RWPE1 (cell line): ENCODE results near the gene SYCE1L.

Source experiments
- CTCF ChIA-PET: fragments of 350-600 bp; sonication (Branson Sonifier 250); formaldehyde crosslinking; extraction: SDS; loops from one replicate; lab custom pipeline; 2021; lab: Yijun Ruan, JAX
- POLR2A ChIA-PET: fragments of 400-600 bp; formaldehyde crosslinking; extraction: SDS; loops from one replicate; lab custom pipeline; 2020; ENCODE audit warnings: antibody characterized with exemption; ENCODE audit not compliant: low non-redundant PET; lab: Yijun Ruan, JAX
- DNase-seq: peaks from one replicate; pipeline ENCODE4 v3.0.0; 2012; ENCODE audit warnings: low spot score
- H3K27ac ChIP-seq: fragments of 450-650 bp; 2 replicates; pipeline ENCODE4 v1.5.1; 2017
- TF ChIP-seq, protein P1 (sequence below): fragments of 450-650 bp; conservative IDR thresholded peaks from 2 replicates; pipeline ENCODE4 v1.5.1; 2017; ENCODE audit warnings: low read depth, mild to moderate bottlenecking

Gene SYCE1L

DNA sequence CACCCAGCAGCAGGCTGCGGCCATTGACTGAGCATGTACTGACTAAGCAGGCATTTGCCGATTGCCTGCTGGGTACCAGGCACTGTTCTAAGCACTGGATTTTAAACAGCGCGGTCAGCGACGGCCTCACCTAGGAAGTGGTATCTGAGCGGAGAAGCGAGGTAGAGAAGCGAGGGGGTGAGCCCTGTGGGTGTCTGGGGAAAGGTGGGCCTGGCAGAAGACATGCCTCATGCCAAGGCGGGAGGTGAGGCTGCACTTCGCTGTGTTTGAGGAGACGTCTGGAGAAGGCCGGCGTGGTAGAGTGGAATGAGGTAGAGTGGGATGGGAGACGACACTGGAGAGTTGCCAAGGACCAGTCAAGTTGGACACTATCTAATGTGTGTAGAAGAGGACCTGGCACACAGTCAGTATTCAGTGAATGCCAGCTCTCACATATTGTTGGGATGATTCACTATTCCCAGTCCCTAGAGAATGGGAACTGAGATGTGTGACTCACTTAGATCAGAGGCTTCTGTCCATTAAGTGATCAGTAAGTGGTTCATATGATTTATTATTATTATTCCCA, 14.4 kb downstream of the SYCE1L start:
- peak overlapping the region; percentile 67 for H3K27ac ChIP-seq
- TF ChIP-seq, protein P1, sequence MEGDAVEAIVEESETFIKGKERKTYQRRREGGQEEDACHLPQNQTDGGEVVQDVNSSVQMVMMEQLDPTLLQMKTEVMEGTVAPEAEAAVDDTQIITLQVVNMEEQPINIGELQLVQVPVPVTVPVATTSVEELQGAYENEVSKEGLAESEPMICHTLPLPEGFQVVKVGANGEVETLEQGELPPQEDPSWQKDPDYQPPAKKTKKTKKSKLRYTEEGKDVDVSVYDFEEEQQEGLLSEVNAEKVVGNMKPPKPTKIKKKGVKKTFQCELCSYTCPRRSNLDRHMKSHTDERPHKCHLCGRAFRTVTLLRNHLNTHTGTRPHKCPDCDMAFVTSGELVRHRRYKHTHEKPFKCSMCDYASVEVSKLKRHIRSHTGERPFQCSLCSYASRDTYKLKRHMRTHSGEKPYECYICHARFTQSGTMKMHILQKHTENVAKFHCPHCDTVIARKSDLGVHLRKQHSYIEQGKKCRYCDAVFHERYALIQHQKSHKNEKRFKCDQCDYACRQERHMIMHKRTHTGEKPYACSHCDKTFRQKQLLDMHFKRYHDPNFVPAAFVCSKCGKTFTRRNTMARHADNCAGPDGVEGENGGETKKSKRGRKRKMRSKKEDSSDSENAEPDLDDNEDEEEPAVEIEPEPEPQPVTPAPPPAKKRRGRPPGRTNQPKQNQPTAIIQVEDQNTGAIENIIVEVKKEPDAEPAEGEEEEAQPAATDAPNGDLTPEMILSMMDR = no peak
- CTCF ChIA-PET = interaction anchor here (0.7 kb wide), 1 partner anchor 560 kb away, joined by 3 read pairs; no protein-coding TSS in a partner anchor
- DNase-seq = peak; percentile 91
- POLR2A ChIA-PET = no interaction called here

DNA sequence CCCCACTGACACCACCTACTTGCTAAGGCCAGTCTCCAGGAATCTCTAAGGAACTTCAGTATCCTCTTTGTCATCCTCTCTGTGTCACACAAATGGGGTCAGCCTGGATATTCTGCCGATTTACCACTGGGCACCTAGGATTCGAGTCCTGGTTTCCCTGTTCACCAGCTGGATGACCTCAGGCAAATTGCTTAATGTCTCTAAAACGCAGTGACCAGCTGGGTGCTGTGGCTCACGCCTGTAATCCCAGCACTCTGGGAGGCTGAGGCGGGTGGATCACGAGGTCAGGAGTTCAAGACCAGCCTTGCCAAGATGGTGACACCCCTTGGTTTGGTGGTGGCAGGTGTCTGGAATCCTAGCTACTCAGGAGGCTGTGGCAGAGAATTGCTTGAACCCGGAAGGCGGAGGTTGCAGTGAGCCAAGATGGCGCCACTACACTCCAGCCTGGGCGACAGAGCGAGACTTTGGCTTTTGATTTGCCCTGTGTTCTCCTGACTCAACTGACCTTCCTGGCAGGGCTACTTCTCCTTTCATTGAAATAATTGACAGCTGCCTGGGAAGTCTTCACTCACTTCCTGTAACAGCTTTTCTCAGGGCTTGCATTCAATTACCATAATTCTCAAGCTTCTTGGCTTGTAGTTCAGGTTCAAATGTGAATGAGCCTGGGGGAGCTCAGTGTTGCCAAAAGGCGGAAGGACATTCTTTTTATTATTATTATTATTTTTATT, 15.4 kb downstream of the SYCE1L start:
- TF ChIP-seq, protein P1 = no peak
- POLR2A ChIA-PET = no interaction called here
- no peak for DNase-seq
- CTCF ChIA-PET = interaction anchor here (0.9 kb wide), 1 partner anchor 9 kb away, joined by 3 read pairs; no protein-coding TSS in a partner anchor
- peak overlapping the region; percentile 39; the same call in 1 of the 2 replicates for H3K27ac ChIP-seq

DNA sequence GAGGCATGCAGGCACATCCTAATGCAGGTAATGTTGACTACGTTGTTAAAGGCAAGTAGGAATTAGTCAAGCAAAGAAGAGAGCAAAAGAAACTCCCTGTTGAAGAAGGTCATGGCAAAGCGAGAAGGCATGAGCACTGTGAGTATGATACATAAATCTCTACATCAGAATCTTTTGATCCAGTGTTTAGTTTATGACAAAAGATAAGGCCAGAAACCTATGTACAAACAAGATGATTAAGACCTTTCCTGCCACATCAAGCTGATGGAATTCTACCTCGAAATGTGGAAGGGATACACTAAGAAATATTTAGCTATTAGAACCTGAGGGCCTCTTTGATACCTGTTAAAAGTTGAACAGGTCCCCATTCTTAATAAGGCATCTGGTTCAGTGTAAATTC, 20.2 kb downstream of the SYCE1L start:
- no peak for DNase-seq
- no peak overlapping the region for H3K27ac ChIP-seq
- CTCF ChIA-PET = no interaction called here
- POLR2A ChIA-PET = no interaction called here
- TF ChIP-seq, protein P1 = no peak

DNA sequence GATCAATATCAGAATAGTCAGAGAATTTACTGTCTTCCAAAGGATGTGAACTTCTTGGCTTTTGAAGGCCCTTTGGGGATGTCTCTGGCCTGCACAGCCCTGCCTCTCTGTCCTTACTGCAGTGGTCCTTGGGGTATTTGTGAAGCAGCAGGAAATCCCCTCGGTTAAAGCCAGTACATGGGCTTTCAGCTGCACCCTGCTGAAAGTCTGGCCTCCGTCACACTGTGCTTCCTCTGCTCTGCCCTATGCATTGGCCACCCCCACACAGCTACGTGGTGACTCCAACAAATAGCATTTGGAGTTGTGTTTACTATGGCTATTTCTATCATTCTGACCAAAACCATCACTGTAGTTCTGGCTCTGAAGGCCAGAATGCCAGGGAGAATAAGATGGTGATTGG, 21.2 kb downstream of the SYCE1L start:
- TF ChIP-seq, protein P1 = no peak
- H3K27ac ChIP-seq = no peak overlapping the region
- ChIA-PET POLR2A (no interaction called here), CTCF (interaction anchor here (0.6 kb wide), 1 partner anchor 1519 kb away, joined by 7 read pairs; no protein-coding TSS in a partner anchor)
- no peak for DNase-seq

DNA sequence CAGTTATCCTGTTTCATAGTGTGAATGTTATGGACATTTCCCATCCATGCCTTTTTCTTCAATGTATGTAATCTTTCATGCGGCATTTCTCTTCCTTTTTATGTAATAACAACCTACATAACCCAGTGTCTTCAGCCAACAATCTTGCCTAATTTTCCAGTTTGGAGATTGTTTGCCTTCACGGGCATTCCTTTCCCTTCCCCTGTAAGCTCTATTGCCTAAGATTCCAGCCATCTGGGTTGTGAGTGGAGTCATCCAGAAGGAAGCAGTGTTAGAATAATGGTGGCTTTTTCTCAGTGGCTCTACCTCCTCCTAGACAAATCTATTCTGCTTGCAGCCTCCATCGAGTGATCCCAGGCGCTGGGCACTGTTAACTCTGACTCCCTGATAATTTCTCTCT, 22.3 kb downstream of the SYCE1L start:
- ChIA-PET CTCF (no interaction called here), POLR2A (no interaction called here)

DNA sequence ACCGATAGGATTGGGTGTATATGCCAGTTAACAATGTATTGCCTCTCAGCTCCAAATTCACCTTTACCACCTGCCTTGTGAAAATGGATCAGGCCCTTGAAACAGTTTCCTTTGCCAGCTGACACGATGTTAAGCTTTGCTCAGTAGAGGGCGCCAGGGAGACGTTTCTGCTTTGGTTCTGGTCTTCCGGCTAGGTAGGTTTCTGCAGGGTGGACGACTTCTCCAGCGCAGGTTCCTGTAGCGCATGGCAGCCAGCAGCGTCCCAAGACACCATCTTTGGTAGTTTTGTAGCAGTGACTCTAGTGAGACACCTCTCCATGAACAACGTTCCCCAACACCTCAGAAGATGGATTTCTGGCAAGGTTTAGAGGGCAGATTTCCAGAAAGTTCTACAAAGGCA, 24.0 kb downstream of the SYCE1L start:
- POLR2A ChIA-PET = no interaction called here
- DNase-seq = no peak
- CTCF ChIA-PET = interaction anchor here (0.7 kb wide), 1 partner anchor 663 kb away, joined by 4 read pairs; no protein-coding TSS in a partner anchor
- TF ChIP-seq, protein P1 = no peak; the same call in 1 of the 2 replicates
- no peak overlapping the region for H3K27ac ChIP-seq

More for the DNA sequence above, 22.3 kb downstream of the SYCE1L start:
- DNase-seq = no peak
- TF ChIP-seq, protein P1 = no peak
- no peak overlapping the region for H3K27ac ChIP-seq
